Cardiac fibroblast (primary cell): Measurements from ENCODE around the gene AGPAT2.

Experiments
- DNase-seq, 2 donors: peaks; one replicate each; pipeline versions ENCODE4 v3.0.0 to v3.0.0-alpha.2; 2010; ENCODE audit warnings: low read depth in 2 of 2
- H3K4me3 ChIP-seq, 2 donors: replicated peaks in 1 of 2; 1 replicate in 1 of 2; 2 replicates in 1 of 2; pipeline ENCODE4 v1.5.1; 2011; ENCODE audit warnings: low read depth in 2 of 2, low read length in 2 of 2, mild to moderate bottlenecking in 2 of 2, moderate library complexity in 1 of 2
- CTCF ChIP-seq: IDR thresholded peaks from one replicate; pipeline ENCODE4 v1.5.1; 2011; ENCODE audit warnings: low read depth, mild to moderate bottlenecking, low read length, inconsistent platforms

AGPAT2 gene

GRCh38 chr9:136684339-136684738 lies 2.9 kb downstream of the AGPAT2 start:
- no peak overlapping the region for H3K4me3 ChIP-seq
- TF ChIP-seq CTCF = no peak
- DNase-seq = no peak

GRCh38 chr9:136683755-136684154 lies 3.5 kb downstream of the AGPAT2 start:
- no peak for TF ChIP-seq CTCF
- H3K4me3 ChIP-seq = no peak overlapping the region
- DNase-seq = no peak

DNA sequence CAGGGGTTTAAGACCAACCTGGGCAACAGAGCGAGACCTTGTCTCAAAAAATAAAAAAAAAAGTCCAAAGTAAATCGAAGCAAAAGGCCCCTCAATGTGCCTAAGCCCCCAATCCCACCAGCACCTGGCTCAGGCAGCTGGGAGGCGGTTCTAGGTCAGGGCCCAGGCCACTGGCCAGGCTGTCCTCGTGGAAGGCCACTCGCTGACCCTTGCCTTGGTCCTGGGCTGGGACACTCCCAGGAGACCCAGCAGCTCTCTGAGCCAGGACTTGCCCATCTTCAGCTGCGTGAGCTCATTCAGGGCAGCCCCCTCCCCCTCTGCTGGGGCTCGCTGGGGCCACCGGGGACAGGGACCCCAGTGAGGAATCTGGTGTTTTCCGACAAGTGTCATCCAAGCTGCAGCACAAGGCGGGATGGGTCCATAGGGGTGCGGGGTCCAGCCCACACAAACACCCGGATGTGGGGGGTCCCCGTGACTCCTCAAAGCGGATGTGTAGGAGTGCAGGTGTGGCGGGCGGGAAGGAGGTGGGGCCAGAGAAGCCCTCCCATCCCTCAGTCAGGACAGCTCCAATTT lies 4.0 kb downstream of the AGPAT2 start:
- TF ChIP-seq CTCF = no peak
- H3K4me3 ChIP-seq = no peak overlapping the region
- no peak for DNase-seq

GRCh38 chr9:136682710-136683109 lies 4.5 kb downstream of the AGPAT2 start:
- no peak for DNase-seq
- no peak overlapping the region for H3K4me3 ChIP-seq
- TF ChIP-seq CTCF = no peak

DNA sequence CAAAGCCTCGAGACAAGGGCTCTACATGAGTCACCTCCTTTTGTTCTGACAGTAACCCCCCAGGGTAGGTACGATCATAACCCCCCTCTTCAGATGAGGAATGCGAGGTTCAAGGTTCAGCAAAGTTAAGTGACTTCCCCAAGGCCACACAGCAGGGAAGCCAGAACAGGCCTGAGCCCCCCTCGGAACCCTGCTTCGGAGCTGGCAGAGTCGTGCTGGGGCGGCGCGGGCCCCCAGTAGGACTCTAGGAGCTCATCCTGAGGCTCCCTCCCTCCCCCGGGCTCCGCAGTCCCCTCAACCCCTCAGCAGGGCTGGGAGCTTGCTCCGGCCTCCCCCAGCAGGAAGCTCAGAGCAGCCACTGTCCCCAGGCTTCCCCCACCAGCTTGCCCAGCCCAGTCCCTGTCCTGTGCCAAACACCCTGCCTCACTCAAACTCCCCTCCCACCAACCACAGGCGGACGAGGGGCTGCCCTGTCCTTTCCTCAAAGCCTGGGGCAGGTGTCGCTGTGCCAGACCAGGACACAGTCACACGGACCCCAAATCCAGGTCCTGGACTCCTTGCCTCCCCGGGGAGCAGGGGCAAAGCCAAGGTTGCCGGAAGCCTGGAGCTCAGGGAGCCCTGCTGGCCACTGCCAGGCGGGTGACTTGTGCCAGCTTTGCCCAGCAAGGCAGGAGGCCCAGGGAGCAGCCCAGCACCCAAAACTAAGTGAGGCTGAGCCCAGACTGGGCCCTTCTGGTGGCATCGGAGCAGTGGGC lies 5.1 kb downstream of the AGPAT2 start:
- no peak overlapping the region for H3K4me3 ChIP-seq
- no peak for TF ChIP-seq CTCF
- no peak for DNase-seq

DNA sequence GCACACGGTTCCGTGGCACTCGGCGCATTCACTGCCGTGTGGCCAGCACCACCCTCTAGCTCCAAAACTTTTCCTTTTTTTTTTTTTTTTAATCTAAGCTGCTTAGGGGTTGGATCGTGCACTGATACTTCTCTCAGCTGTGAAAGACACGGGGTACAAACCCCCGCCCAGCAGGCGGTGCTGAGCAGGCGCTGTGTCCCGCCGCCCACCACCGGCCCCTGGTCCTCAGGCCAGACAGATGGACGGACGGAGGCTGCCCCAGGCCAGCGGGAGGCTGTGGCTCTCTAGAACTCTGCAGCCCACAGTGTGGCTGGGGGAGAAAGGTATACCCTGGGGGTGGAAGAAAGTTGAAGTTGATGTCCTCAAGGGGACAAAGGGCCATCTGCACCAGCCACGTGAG lies 6.2 kb downstream of the AGPAT2 start:
- no peak for DNase-seq
- no peak overlapping the region for H3K4me3 ChIP-seq
- no peak for TF ChIP-seq CTCF
